CD14-positive monocyte (primary cell): ENCODE data around the gene CDH23. TPM values are rescaled to one million over a fixed set of nuclear protein-coding genes. Genes with fewer than 3 reads are reported as not detected.

Source experiments
- DNase-seq, 3 donors: peaks; one replicate each; pipeline ENCODE4 v3.0.0-alpha.2; 2011 to 2022
- H2AFZ ChIP-seq: 2 replicates; pipeline ENCODE4 v1.6.0; 2012; ENCODE audit warnings: mild to moderate bottlenecking, low read depth, low read length, inconsistent platforms; ENCODE audit not compliant: insufficient read depth, poor library complexity, severe bottlenecking
- H3K27ac ChIP-seq, 2 donors: 1 replicate in 1 of 2; 2 replicates in 1 of 2; pipeline ENCODE4 v1.5.1; 2012 to 2013; ENCODE audit warnings: low read length in 2 of 2, control low read depth in 1 of 2, inconsistent platforms in 1 of 2, low read depth in 1 of 2, mild to moderate bottlenecking in 1 of 2
- H3K27me3 ChIP-seq, 2 donors: one replicate each; pipeline versions ENCODE4 v1.6.0 to v1.6.1; 2011 to 2013; ENCODE audit warnings: low read length in 2 of 2; ENCODE audit not compliant: control insufficient read depth in 2 of 2, insufficient read depth in 2 of 2
- H3K36me3 ChIP-seq, 2 donors: replicated peaks in 1 of 2; 1 replicate in 1 of 2; 2 replicates in 1 of 2; pipeline versions ENCODE4 v1.5.1 to v1.6.1; 2012 to 2013; ENCODE audit warnings: low read length in 2 of 2, control low read depth in 1 of 2, inconsistent platforms in 1 of 2, mild to moderate bottlenecking in 1 of 2; ENCODE audit not compliant: insufficient read depth in 2 of 2, control insufficient read depth in 1 of 2
- H3K4me1 ChIP-seq, 2 donors: 1 replicate in 1 of 2; 2 replicates in 1 of 2; pipeline versions ENCODE4 v1.5.1 to v1.6.1; 2012 to 2013; ENCODE audit warnings: low read length in 2 of 2, control low read depth in 1 of 2, inconsistent platforms in 1 of 2, mild to moderate bottlenecking in 1 of 2, moderate library complexity in 1 of 2; ENCODE audit not compliant: insufficient read depth in 2 of 2, control insufficient read depth in 1 of 2
- H3K4me2 ChIP-seq: replicated peaks from 2 replicates; pipeline ENCODE3; 2012; ENCODE audit warnings: low read length, moderate library complexity, mild to moderate bottlenecking; ENCODE audit not compliant: poor library complexity, severe bottlenecking; ENCODE audit errors: extremely low read depth
- H3K4me3 ChIP-seq, 3 experiments: fragments of 200-600 bp in 1 of 3; sonication (generic) in 1 of 3; replicated peaks in 1 of 3; 1 replicate in 2 of 3; 2 replicates in 1 of 3; pipeline ENCODE4 v1.5.1; 2011 to 2013; ENCODE audit warnings: low read length in 3 of 3, mild to moderate bottlenecking in 3 of 3, control low read depth in 2 of 3, low read depth in 2 of 3, inconsistent platforms in 1 of 3, moderate library complexity in 1 of 3
- H3K79me2 ChIP-seq: 2 replicates; pipeline ENCODE4 v1.6.0; 2012; ENCODE audit warnings: mild to moderate bottlenecking, control low read depth, inconsistent platforms, low read length, moderate library complexity; ENCODE audit not compliant: insufficient read depth
- H3K9ac ChIP-seq: 2 replicates; pipeline ENCODE4 v1.6.0; 2017; ENCODE audit warnings: low read length, mild to moderate bottlenecking; ENCODE audit not compliant: insufficient read depth, poor library complexity, severe bottlenecking
- H3K9me3 ChIP-seq, 2 donors: replicated peaks in 1 of 2; 1 replicate in 1 of 2; 2 replicates in 1 of 2; pipeline versions ENCODE4 v1.5.1 to v1.6.1; 2012 to 2013; ENCODE audit warnings: low read length in 2 of 2, control low read depth in 1 of 2; ENCODE audit not compliant: control insufficient read depth in 1 of 2, insufficient read depth in 1 of 2
- H4K20me1 ChIP-seq: 2 replicates; pipeline ENCODE4 v1.6.0; 2012; ENCODE audit warnings: mild to moderate bottlenecking, low read length, control low read depth, moderate library complexity; ENCODE audit not compliant: insufficient read depth
- H3K27ac Mint-ChIP-seq, 7 donors: one replicate each; pipeline ENCODE4 v1.8.0; 2020; ENCODE audit warnings: mild to moderate bottlenecking in 7 of 7, mixed read lengths in 7 of 7, moderate library complexity in 6 of 7, inconsistent platforms in 2 of 7
- H3K27me3 Mint-ChIP-seq, 3 donors: one replicate each; pipeline ENCODE4 v1.8.0; 2021 to 2022; ENCODE audit warnings: low read depth in 3 of 3, mild to moderate bottlenecking in 3 of 3, mixed read lengths in 3 of 3, moderate library complexity in 3 of 3, inconsistent platforms in 1 of 3
- H3K36me3 Mint-ChIP-seq, 2 donors: one replicate each; pipeline ENCODE4 v1.8.0; 2020; ENCODE audit warnings: mixed read lengths in 2 of 2, inconsistent platforms in 1 of 2, mild to moderate bottlenecking in 1 of 2
- H3K4me1 Mint-ChIP-seq: one replicate; pipeline ENCODE4 v1.8.0; 2020; ENCODE audit warnings: mild to moderate bottlenecking, mixed read lengths
- H3K4me3 Mint-ChIP-seq, 2 donors: one replicate each; pipeline ENCODE4 v1.8.0; 2020; ENCODE audit warnings: mild to moderate bottlenecking in 2 of 2, mixed read lengths in 2 of 2, moderate library complexity in 1 of 2
- H3K9me3 Mint-ChIP-seq, 7 donors: one replicate each; pipeline ENCODE4 v1.8.0; 2020 to 2022; ENCODE audit warnings: mixed read lengths in 7 of 7, mild to moderate bottlenecking in 6 of 7, moderate library complexity in 6 of 7, inconsistent platforms in 2 of 7
- CTCF ChIP-seq: fragments of 200-600 bp; IDR thresholded peaks from one replicate; pipeline ENCODE4 v1.8.0; 2022; ENCODE audit warnings: antibody characterized with exemption, mild to moderate bottlenecking
- WGBS: methylation state at CpG from one replicate; pipeline ENCODE4 v1.1.5; 2013; ENCODE audit warnings: missing lambda C conversion rate; ENCODE audit not compliant: insufficient coverage; 5-methylcytosine and 5-hydroxymethylcytosine counted together
- intact Hi-C, 2 donors: fragments of 100-400 bp; cut with micrococcal nuclease; formaldehyde crosslinking; loops; one replicate each; pipeline versions ENCODE4 v1.15.0 to v1.15.1; 2023
- polyA plus RNA-seq, 3 donors: library from polyadenylated mRNA; depleted of rRNA in 1 of 3; unstranded in 2 of 3; stranded (reverse) in 1 of 3; fragments of 300-500 nt in 2 of 3; fragments of >200 nt in 1 of 3; fragmentation: Illumina TruSeq in 2 of 3; gene quantifications; 1 replicate in 2 of 3; 2 replicates in 1 of 3; pipeline ENCODE4 v1.2.3, GENCODE V29; 2012 to 2021

Gene CDH23
- polyA plus RNA-seq, 3 donors, result 8.2 to 36.2 (median 10.5) TPM

GRCh38 chr10:71782221-71782916 is 385.6 kb downstream of the CDH23 start:
- Histone ChIP-seq H3K27me3 (no peaks in the 10 kb centered on the region), H4K20me1 (no peaks in the 10 kb centered on the region), H3K4me2 (peak overlapping the region; percentile 62), H2AFZ (no peak overlapping the region), H3K36me3 (no peaks in the 10 kb centered on the region), H3K9ac (peak overlapping the region; percentile 30), H3K27ac (peak overlapping the region; percentile 20 to 67), H3K4me1 (peaks cover 58 to 68% of the 10 kb centered on the region in 2 donors), H3K4me3 (peak overlapping the region in 2 of 3 experiments; percentile 2 to 62), H3K79me2 (peaks cover 4% of the 10 kb centered on the region), H3K9me3 (no peaks in the 10 kb centered on the region)
- TF ChIP-seq CTCF, result no peak
- 97% methylated on average over 3 of the region's 6 CpGs for WGBS
- no peak for DNase-seq
- Mint-ChIP-seq H3K27me3 (peaks cover 3 to 10% (median 4%) of the 10 kb centered on the region in 3 donors), H3K9me3 (peaks cover 0 to 6% (median 0%) of the 10 kb centered on the region in 7 donors), H3K27ac (peak overlapping the region; percentile 42 to 80 (median 58)), H3K4me1 (peaks cover 64% of the 10 kb centered on the region), H3K36me3 (peaks cover 2 to 12% of the 10 kb centered on the region in 2 donors), H3K4me3 (peak overlapping the region; percentile 64 to 85)
- intact Hi-C loops, result no loop called here

- peak overlapping the region; percentile 30 for H3K9ac ChIP-seq
- intact Hi-C loops, result no loop called here
- H3K27me3 ChIP-seq, result no peaks in the 10 kb centered on the region
- DNase-seq, result no peak
- H2AFZ ChIP-seq, result peak overlapping the region; percentile 12
- H3K79me2 ChIP-seq, result no peaks in the 10 kb centered on the region
- peaks cover 2 to 8% of the 10 kb centered on the region in 2 donors for H3K36me3 Mint-ChIP-seq
- H3K4me2 ChIP-seq, result peak overlapping the region; percentile 62
- 4% methylated on average over 5 of the region's 7 CpGs for WGBS
- H3K4me3 Mint-ChIP-seq, result peak overlapping the region; percentile 64 to 85
- peaks cover 51 to 62% of the 10 kb centered on the region in 2 donors for H3K4me1 ChIP-seq
- no peaks in the 10 kb centered on the region for H3K36me3 ChIP-seq
- TF ChIP-seq CTCF, result no peak
- H3K9me3 ChIP-seq, result no peaks in the 10 kb centered on the region
- peaks cover 3 to 7% (median 4%) of the 10 kb centered on the region in 3 donors for H3K27me3 Mint-ChIP-seq
- peak overlapping the region; percentile 56 to 81 (median 65) for H3K27ac Mint-ChIP-seq
- peaks cover 58% of the 10 kb centered on the region for H3K4me1 Mint-ChIP-seq
- peak overlapping the region in 2 of 3 experiments; percentile 2 to 62 for H3K4me3 ChIP-seq
- peaks cover 0 to 2% (median 0%) of the 10 kb centered on the region in 7 donors for H3K9me3 Mint-ChIP-seq
- peak overlapping the region; percentile 20 to 67 for H3K27ac ChIP-seq
- no peaks in the 10 kb centered on the region for H4K20me1 ChIP-seq
Observed at GRCh38 chr10:71782917-71783490, 386.3 kb downstream of the CDH23 start.
